WTC11 (cell line): ENCODE results near the gene PARP3. TPM values are rescaled to one million over a fixed set of nuclear protein-coding genes. Genes with fewer than 3 reads are reported as not detected.

ENCODE experiments used
- ATAC-seq: fragments of 200-7000 bp; cut with Tn5 transposase; 2 replicates; pipeline ENCODE4 v1.10.0; 2021; ENCODE audit warnings: mild to moderate bottlenecking, moderate library complexity
- CTCF ChIA-PET: fragments of 300-600 bp; sonication (Branson Sonifier 250); formaldehyde crosslinking; loops from one replicate; lab custom pipeline; 2021; ENCODE audit warnings: antibody characterized with exemption; lab: Charles Lee
- POLR2A ChIA-PET: fragments of 350-600 bp; sonication (Branson Sonifier 250); formaldehyde crosslinking; loops from one replicate; lab custom pipeline; 2021; ENCODE audit warnings: antibody characterized with exemption; lab: Charles Lee
- DNase-seq: peaks from one replicate; pipeline ENCODE4 v3.0.0; 2021; ENCODE audit warnings: low spot score
- H3K27ac Mint-ChIP-seq: 2 replicates; pipeline ENCODE4 v1.8.0; 2021; ENCODE audit warnings: mixed read lengths
- H3K27me3 Mint-ChIP-seq: 2 replicates; pipeline ENCODE4 v1.8.0; 2021; ENCODE audit warnings: low read depth, mild to moderate bottlenecking, moderate library complexity, mixed read lengths
- H3K36me3 Mint-ChIP-seq: 2 replicates; pipeline ENCODE4 v1.8.0; 2021; ENCODE audit warnings: mixed read lengths
- H3K4me1 Mint-ChIP-seq: 2 replicates; pipeline ENCODE4 v1.8.0; 2022; ENCODE audit warnings: mixed read lengths
- H3K4me3 Mint-ChIP-seq: 2 replicates; pipeline ENCODE4 v1.8.0; 2021; ENCODE audit warnings: mild to moderate bottlenecking, moderate library complexity, mixed read lengths
- H3K9me3 Mint-ChIP-seq: 2 replicates; pipeline ENCODE4 v1.8.0; 2021; ENCODE audit warnings: mixed read lengths
- ATF1 ChIP-seq: sonication (generic); formaldehyde crosslinking; IDR thresholded peaks from 2 replicates; pipeline ENCODE4 v1.8.1; 2023; ENCODE audit warnings: mild to moderate bottlenecking, moderate library complexity, missing genetic modification reagents
- ATF6 ChIP-seq: sonication (generic); formaldehyde crosslinking; IDR thresholded peaks from 2 replicates; pipeline ENCODE4 v1.8.1; 2023; ENCODE audit warnings: mild to moderate bottlenecking, missing genetic modification reagents
- CDX4 ChIP-seq: fragments of 250-450 bp; sonication (Bioruptor Pico); IDR thresholded peaks from 2 replicates; pipeline ENCODE4 v1.9.0; 2021; ENCODE audit warnings: moderate library complexity, mild to moderate bottlenecking, inconsistent platforms, borderline replicate concordance
- ELF4 ChIP-seq: sonication (generic); formaldehyde crosslinking; IDR thresholded peaks from 2 replicates; pipeline ENCODE4 v1.8.1; 2022; ENCODE audit warnings: low read depth, mild to moderate bottlenecking, moderate library complexity, missing genetic modification reagents
- FOXP1 ChIP-seq: sonication (generic); formaldehyde crosslinking; IDR thresholded peaks from 2 replicates; pipeline ENCODE4 v1.8.0; 2022; ENCODE audit warnings: missing genetic modification reagents, mild to moderate bottlenecking, moderate library complexity, borderline replicate concordance
- IRF2 ChIP-seq: sonication (generic); formaldehyde crosslinking; IDR thresholded peaks from 2 replicates; pipeline ENCODE4 v1.8.0; 2022; ENCODE audit warnings: low read depth, missing genetic modification reagents, borderline replicate concordance
- KAT7 ChIP-seq: sonication (generic); formaldehyde crosslinking; IDR thresholded peaks from 2 replicates; pipeline ENCODE4 v1.8.1; 2023; ENCODE audit warnings: missing genetic modification reagents, mild to moderate bottlenecking, borderline replicate concordance
- MXD4 ChIP-seq: fragments of 250-450 bp; sonication (Bioruptor Pico); IDR thresholded peaks from 2 replicates; pipeline ENCODE4 v1.8.0; 2021; ENCODE audit warnings: mild to moderate bottlenecking, moderate library complexity, borderline replicate concordance
- MYBL2 ChIP-seq: sonication (generic); formaldehyde crosslinking; IDR thresholded peaks from 2 replicates; pipeline ENCODE4 v1.8.1; 2023; ENCODE audit warnings: mild to moderate bottlenecking, moderate library complexity, missing genetic modification reagents
- SOX15 ChIP-seq: fragments of 250-450 bp; sonication (Bioruptor Pico); IDR thresholded peaks from 2 replicates; pipeline ENCODE4 v1.9.0; 2021; ENCODE audit warnings: mild to moderate bottlenecking
- TP53 ChIP-seq: sonication (generic); formaldehyde crosslinking; IDR thresholded peaks from 2 replicates; pipeline ENCODE4 v1.8.1; 2023; ENCODE audit warnings: mild to moderate bottlenecking, missing genetic modification reagents
- ZNF121 ChIP-seq: sonication (generic); formaldehyde crosslinking; IDR thresholded peaks from 2 replicates; pipeline ENCODE4 v1.8.0; 2023; ENCODE audit warnings: missing genetic modification reagents
- ZNF138 ChIP-seq: sonication (generic); formaldehyde crosslinking; conservative IDR thresholded peaks from 2 replicates; pipeline ENCODE4 v1.8.1; 2022; ENCODE audit warnings: mild to moderate bottlenecking, moderate library complexity, missing genetic modification reagents
- ZNF232 ChIP-seq: sonication (generic); formaldehyde crosslinking; IDR thresholded peaks from 2 replicates; pipeline ENCODE4 v1.8.0; 2022; ENCODE audit warnings: mild to moderate bottlenecking, missing genetic modification reagents
- ZNF317 ChIP-seq: sonication (generic); formaldehyde crosslinking; IDR thresholded peaks from 2 replicates; pipeline ENCODE4 v1.8.1; 2023; ENCODE audit warnings: low read depth, mild to moderate bottlenecking, moderate library complexity, missing genetic modification reagents, borderline replicate concordance
- ZNF671 ChIP-seq: fragments of 250-450 bp; sonication (Bioruptor Pico); IDR thresholded peaks from 2 replicates; pipeline ENCODE4 v1.8.0; 2021; ENCODE audit warnings: mild to moderate bottlenecking
- total RNA-seq: library from RNA; stranded (reverse); gene quantifications from 3 replicates; pipeline ENCODE4 v1.2.3, GENCODE V29; 2021
- TF ChIP-seq, protein P1 (sequence below): fragments of 250-450 bp; sonication (Bioruptor Pico); IDR thresholded peaks from 2 replicates; pipeline ENCODE4 v2.1.2; 2022; ENCODE audit warnings: mild to moderate bottlenecking, moderate library complexity
- TF ChIP-seq, protein P2 (sequence below): sonication (generic); formaldehyde crosslinking; IDR thresholded peaks from 2 replicates; pipeline ENCODE4 v1.8.0; 2022; ENCODE audit warnings: mild to moderate bottlenecking, missing genetic modification reagents
- TF ChIP-seq, protein P3 (sequence below): sonication (generic); formaldehyde crosslinking; IDR thresholded peaks from 2 replicates; pipeline ENCODE4 v1.8.1; 2023; ENCODE audit warnings: mild to moderate bottlenecking, missing genetic modification reagents, moderate library complexity
- TF ChIP-seq, protein P4 (sequence below): sonication (generic); formaldehyde crosslinking; IDR thresholded peaks from 2 replicates; pipeline ENCODE4 v1.8.0; 2023; ENCODE audit warnings: missing genetic modification reagents
- TF ChIP-seq, protein P5 (sequence below): sonication (generic); formaldehyde crosslinking; IDR thresholded peaks from 2 replicates; pipeline ENCODE4 v1.8.1; 2022; ENCODE audit warnings: mild to moderate bottlenecking, missing genetic modification reagents, moderate library complexity, borderline replicate concordance
- TF ChIP-seq, protein P6 (sequence below): sonication (generic); formaldehyde crosslinking; IDR thresholded peaks from 2 replicates; pipeline ENCODE4 v1.8.1; 2022; ENCODE audit warnings: missing genetic modification reagents, borderline replicate concordance

PARP3 gene
- total RNA-seq, 1 experiment from 2014 or later: 2.9 TPM

GRCh38 chr3:51908026-51908425 is 34.1 kb upstream of the PARP3 start:
- CTCF ChIA-PET: no interaction called here

GRCh38 chr3:51916418-51916817 is 25.7 kb upstream of the PARP3 start:
- no peak overlapping the region for H3K4me3 Mint-ChIP-seq
- peaks cover 10% of the 10 kb centered on the region for H3K4me1 Mint-ChIP-seq
- H3K27ac Mint-ChIP-seq: no peak overlapping the region
- ChIA-PET POLR2A (no interaction called here), CTCF (no interaction called here)
- H3K9me3 Mint-ChIP-seq: no peaks in the 10 kb centered on the region
- H3K36me3 Mint-ChIP-seq: no peaks in the 10 kb centered on the region
- DNase-seq (no peak), ATAC-seq (no peak)
- no peak for TF ChIP-seq ZNF317
- TF ChIP-seq CDX4: no peak
- no peak for TF ChIP-seq SOX15 (CRISPR knock-in tag)
- TF ChIP-seq ATF1 (CRISPR knock-in tag): no peak
- TF ChIP-seq, protein P1, sequence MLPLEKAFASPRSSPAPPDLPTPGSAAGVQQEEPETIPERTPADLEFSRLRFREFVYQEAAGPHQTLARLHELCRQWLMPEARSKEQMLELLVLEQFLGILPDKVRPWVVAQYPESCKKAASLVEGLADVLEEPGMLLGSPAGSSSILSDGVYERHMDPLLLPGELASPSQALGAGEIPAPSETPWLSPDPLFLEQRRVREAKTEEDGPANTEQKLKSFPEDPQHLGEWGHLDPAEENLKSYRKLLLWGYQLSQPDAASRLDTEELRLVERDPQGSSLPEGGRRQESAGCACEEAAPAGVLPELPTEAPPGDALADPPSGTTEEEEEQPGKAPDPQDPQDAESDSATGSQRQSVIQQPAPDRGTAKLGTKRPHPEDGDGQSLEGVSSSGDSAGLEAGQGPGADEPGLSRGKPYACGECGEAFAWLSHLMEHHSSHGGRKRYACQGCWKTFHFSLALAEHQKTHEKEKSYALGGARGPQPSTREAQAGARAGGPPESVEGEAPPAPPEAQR (CRISPR knock-in tag): no peak
- no peak for TF ChIP-seq TP53 (CRISPR knock-in tag)
- no peak for TF ChIP-seq KAT7 (CRISPR knock-in tag)
- no peak for TF ChIP-seq IRF2 (CRISPR knock-in tag)
- no peak for TF ChIP-seq ATF6 (CRISPR knock-in tag)
- TF ChIP-seq, protein P2, sequence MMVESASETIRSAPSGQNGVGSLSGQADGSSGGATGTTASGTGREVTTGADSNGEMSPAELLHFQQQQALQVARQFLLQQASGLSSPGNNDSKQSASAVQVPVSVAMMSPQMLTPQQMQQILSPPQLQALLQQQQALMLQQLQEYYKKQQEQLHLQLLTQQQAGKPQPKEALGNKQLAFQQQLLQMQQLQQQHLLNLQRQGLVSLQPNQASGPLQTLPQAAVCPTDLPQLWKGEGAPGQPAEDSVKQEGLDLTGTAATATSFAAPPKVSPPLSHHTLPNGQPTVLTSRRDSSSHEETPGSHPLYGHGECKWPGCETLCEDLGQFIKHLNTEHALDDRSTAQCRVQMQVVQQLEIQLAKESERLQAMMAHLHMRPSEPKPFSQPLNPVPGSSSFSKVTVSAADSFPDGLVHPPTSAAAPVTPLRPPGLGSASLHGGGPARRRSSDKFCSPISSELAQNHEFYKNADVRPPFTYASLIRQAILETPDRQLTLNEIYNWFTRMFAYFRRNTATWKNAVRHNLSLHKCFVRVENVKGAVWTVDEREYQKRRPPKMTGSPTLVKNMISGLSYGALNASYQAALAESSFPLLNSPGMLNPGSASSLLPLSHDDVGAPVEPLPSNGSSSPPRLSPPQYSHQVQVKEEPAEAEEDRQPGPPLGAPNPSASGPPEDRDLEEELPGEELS (CRISPR knock-in tag): no peak
- TF ChIP-seq MYBL2 (CRISPR knock-in tag): no peak
- TF ChIP-seq FOXP1 (CRISPR knock-in tag): no peak
- H3K27me3 Mint-ChIP-seq: no peaks in the 10 kb centered on the region

More at GRCh38 chr3:51908026-51908425, 34.1 kb upstream of the PARP3 start:
- Mint-ChIP-seq H3K27ac (no peak overlapping the region), H3K4me1 (no peaks in the 10 kb centered on the region), H3K4me3 (no peak overlapping the region), H3K36me3 (peaks cover 19% of the 10 kb centered on the region), H3K27me3 (peaks cover 6% of the 10 kb centered on the region), H3K9me3 (peaks cover 55% of the 10 kb centered on the region)
- ATAC-seq: no peak
- DNase-seq: no peak
- POLR2A ChIA-PET: no interaction called here
- TF ChIP-seq, protein P3, sequence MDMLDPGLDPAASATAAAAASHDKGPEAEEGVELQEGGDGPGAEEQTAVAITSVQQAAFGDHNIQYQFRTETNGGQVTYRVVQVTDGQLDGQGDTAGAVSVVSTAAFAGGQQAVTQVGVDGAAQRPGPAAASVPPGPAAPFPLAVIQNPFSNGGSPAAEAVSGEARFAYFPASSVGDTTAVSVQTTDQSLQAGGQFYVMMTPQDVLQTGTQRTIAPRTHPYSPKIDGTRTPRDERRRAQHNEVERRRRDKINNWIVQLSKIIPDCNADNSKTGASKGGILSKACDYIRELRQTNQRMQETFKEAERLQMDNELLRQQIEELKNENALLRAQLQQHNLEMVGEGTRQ: no peak
- TF ChIP-seq ELF4 (CRISPR knock-in tag): no peak
- TF ChIP-seq, protein P4, sequence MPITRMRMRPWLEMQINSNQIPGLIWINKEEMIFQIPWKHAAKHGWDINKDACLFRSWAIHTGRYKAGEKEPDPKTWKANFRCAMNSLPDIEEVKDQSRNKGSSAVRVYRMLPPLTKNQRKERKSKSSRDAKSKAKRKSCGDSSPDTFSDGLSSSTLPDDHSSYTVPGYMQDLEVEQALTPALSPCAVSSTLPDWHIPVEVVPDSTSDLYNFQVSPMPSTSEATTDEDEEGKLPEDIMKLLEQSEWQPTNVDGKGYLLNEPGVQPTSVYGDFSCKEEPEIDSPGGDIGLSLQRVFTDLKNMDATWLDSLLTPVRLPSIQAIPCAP (CRISPR knock-in tag): no peak
- TF ChIP-seq MXD4 (CRISPR knock-in tag): no peak
- no peak for TF ChIP-seq ZNF671 (CRISPR knock-in tag)
- TF ChIP-seq, protein P5, sequence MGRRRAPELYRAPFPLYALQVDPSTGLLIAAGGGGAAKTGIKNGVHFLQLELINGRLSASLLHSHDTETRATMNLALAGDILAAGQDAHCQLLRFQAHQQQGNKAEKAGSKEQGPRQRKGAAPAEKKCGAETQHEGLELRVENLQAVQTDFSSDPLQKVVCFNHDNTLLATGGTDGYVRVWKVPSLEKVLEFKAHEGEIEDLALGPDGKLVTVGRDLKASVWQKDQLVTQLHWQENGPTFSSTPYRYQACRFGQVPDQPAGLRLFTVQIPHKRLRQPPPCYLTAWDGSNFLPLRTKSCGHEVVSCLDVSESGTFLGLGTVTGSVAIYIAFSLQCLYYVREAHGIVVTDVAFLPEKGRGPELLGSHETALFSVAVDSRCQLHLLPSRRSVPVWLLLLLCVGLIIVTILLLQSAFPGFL: no peak
- TF ChIP-seq ZNF232: no peak
- TF ChIP-seq, protein P6, sequence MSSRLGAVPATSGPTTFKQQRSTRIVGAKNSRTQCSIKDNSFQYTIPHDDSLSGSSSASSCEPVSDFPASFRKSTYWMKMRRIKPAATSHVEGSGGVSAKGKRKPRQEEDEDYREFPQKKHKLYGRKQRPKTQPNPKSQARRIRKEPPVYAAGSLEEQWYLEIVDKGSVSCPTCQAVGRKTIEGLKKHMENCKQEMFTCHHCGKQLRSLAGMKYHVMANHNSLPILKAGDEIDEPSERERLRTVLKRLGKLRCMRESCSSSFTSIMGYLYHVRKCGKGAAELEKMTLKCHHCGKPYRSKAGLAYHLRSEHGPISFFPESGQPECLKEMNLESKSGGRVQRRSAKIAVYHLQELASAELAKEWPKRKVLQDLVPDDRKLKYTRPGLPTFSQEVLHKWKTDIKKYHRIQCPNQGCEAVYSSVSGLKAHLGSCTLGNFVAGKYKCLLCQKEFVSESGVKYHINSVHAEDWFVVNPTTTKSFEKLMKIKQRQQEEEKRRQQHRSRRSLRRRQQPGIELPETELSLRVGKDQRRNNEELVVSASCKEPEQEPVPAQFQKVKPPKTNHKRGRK (CRISPR knock-in tag): no peak
- no peak for TF ChIP-seq ZNF138 (CRISPR knock-in tag)
- TF ChIP-seq KAT7 (CRISPR knock-in tag): no peak
- no peak for TF ChIP-seq ZNF121
